MCF 10A (cell line): ENCODE measurements around the gene IL21R. TPM values are rescaled to one million over a fixed set of nuclear protein-coding genes. Genes with fewer than 3 reads are reported as not detected.

ENCODE experiments used
- BruUV-seq: library from RNA; stranded (reverse); fragments of 400-500 nt; replicated peaks from 2 replicates; lab custom pipeline; 2021; lab: Mats Ljungman, UMichigan
- CTCF ChIA-PET: fragments of 300-600 bp; sonication (Branson Sonifier 250); formaldehyde crosslinking; extraction: SDS; loops from one replicate; lab custom pipeline; 2021; ENCODE audit warnings: antibody characterized with exemption, inconsistent platforms; lab: Yijun Ruan, JAX
- POLR2A ChIA-PET: fragments of 300-600, 350-650 bp; sonication (Branson Sonifier 250); formaldehyde crosslinking; extraction: SDS; loops from one replicate; lab custom pipeline; 2020; ENCODE audit warnings: antibody characterized with exemption, inconsistent platforms; lab: Yijun Ruan, JAX
- DNase-seq: peaks from one replicate; pipeline ENCODE4 v3.0.0-alpha.2; 2018; ENCODE audit not compliant: unreplicated experiment
- H3K27ac Mint-ChIP-seq: one replicate; pipeline ENCODE4 v1.8.0; 2022; ENCODE audit warnings: mild to moderate bottlenecking, low read depth, mixed read lengths; ENCODE audit not compliant: unreplicated experiment
- H3K27me3 Mint-ChIP-seq: one replicate; pipeline ENCODE4 v1.8.0; 2022; ENCODE audit warnings: mixed read lengths; ENCODE audit not compliant: insufficient read depth, unreplicated experiment
- H3K36me3 Mint-ChIP-seq: one replicate; pipeline ENCODE4 v1.8.0; 2022; ENCODE audit warnings: mild to moderate bottlenecking, moderate library complexity, mixed read lengths; ENCODE audit not compliant: insufficient read depth, unreplicated experiment
- H3K4me1 Mint-ChIP-seq: one replicate; pipeline ENCODE4 v1.8.0; 2022; ENCODE audit warnings: mixed read lengths; ENCODE audit not compliant: insufficient read depth, unreplicated experiment
- H3K4me3 Mint-ChIP-seq: one replicate; pipeline ENCODE4 v1.8.0; 2022; ENCODE audit warnings: mild to moderate bottlenecking, moderate library complexity, mixed read lengths; ENCODE audit not compliant: unreplicated experiment
- H3K9me3 Mint-ChIP-seq: one replicate; pipeline ENCODE4 v1.8.0; 2022; ENCODE audit warnings: mixed read lengths; ENCODE audit not compliant: unreplicated experiment
- CTCF ChIP-seq: fragments of 200-600 bp; IDR thresholded peaks from one replicate; pipeline ENCODE4 v1.8.0; 2022; ENCODE audit warnings: antibody characterized with exemption, mild to moderate bottlenecking; ENCODE audit not compliant: unreplicated experiment
- intact Hi-C: fragments of 100-400 bp; cut with micrococcal nuclease; formaldehyde crosslinking; loops from 2 replicates; pipeline ENCODE4 v1.14.1; 2022
- total RNA-seq: library from RNA; stranded (reverse); gene quantifications from 2 replicates; pipeline ENCODE4 v1.2.3, GENCODE V29; 2022

Gene IL21R
- total RNA-seq, 1 experiment from 2014 or later: 0.21 TPM

DNA sequence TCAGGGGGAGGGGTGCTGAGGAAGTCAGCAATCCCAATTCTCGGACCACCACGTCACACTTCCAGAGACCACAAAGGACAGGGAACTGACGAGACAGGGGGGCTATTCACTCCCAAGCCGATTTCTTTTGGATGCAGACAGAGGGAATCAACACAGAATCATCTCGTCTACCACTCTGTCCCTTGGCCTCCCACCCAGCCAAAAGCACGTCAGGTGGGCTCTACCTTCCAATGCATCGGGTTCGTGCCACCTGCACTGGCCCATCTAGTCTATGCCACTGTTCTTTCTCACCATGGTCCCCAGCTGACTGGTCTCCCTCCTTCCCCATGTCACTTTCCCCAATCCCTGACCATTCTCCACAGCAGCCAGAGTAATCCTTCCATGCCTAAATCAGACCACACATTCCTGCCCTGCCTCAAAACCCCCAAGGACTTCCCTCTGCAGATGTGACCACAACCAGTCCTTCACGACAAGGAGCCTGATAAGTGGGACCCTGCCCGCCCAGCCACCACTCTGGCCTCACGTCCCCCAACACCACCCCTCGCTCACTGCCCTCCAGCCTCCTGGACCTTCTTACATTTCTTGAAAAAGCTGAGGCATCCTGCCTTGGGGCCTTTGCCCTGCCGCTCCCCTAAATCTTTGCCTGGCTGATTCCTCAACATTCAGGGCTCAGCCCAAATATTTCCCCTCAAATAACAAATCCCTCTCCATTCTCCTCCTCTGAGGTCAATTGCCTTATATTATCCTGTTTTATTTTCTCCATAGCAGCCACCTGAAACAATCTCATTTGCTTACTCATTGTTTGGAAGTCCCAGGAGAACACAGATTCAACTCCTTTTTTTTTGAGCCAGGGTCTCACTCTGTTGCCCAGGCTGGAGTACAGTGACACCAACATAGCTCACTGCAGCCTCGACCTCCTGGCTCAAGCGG, 70.4 kb downstream of the IL21R start:
- intact Hi-C loops: no loop called here
- Mint-ChIP-seq H3K27ac (peak overlapping the region; percentile 31), H3K27me3 (no peaks in the 10 kb centered on the region), H3K4me3 (no peak overlapping the region), H3K4me1 (no peaks in the 10 kb centered on the region), H3K36me3 (peaks cover 92% of the 10 kb centered on the region), H3K9me3 (no peaks in the 10 kb centered on the region)
- TF ChIP-seq CTCF: no peak
- no TSS peak for BruUV-seq
- ChIA-PET POLR2A (no interaction called here), CTCF (no interaction called here)
- DNase-seq: no peak

DNA sequence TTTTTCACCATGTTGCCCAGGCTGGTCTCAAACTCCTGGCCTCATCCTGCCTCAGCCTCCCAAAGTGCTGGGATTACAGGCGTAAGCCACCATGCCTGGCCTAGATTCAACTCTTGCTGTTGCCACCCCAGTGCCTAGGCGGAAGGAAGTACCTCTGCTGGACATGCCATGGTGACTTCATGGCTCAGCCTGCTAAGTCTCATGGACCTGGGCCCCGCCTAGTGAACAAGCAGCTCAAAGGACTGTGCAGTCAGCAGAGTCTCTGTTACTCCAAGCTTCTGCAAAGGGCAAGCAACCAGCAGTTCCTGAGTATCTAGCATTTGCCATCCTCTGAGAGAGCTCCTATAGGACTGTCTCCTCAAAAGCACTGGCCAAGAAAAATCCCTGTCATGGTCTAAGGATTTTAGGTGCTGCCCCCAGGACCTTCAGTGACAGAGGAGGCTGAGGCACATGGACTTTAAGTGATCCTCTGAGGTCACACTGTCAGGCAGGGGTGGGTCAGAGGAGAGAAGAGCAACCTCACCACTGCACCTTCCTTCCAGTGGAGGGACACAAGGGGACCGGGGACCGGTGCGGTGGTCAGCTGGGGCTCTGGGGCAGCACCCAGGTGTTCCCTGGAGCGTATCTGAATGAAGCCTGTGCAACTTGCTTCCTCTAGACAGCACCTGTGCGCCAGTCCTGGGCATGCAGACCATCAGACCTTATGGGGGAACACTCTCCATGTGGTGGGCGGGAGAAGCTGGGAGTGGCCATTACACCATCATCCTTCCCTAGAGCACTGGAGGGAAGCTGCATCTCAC, 71.3 kb downstream of the IL21R start:
- H3K9me3 Mint-ChIP-seq: no peaks in the 10 kb centered on the region
- peak overlapping the region; percentile 31 for H3K27ac Mint-ChIP-seq
- ChIA-PET POLR2A (no interaction called here), CTCF (no interaction called here)
- BruUV-seq: no TSS peak
- intact Hi-C loops: no loop called here
- no peaks in the 10 kb centered on the region for H3K4me1 Mint-ChIP-seq
- no peak overlapping the region for H3K4me3 Mint-ChIP-seq
- H3K36me3 Mint-ChIP-seq: peaks cover 92% of the 10 kb centered on the region
- no peak for DNase-seq
- no peaks in the 10 kb centered on the region for H3K27me3 Mint-ChIP-seq
- TF ChIP-seq CTCF: no peak

DNA sequence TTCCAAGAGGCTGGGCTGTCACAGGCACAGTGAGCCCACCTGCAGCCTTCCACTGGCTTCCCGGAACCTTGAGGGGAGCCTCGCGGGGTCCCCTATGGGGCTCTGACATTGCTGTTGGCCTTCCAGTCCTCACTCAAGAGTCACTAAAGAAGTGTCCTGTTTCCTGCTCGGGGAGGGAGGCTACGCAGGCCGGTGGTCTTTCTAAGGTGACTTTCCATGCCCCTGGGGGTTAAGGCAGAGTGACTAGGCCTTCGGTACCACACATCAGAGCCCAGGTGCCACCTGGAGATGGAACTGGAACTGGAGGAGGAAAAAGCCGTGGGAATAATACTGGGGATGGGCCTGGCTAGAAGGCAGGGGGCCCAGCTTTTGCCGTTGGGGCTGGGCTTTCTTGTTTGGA, 72.1 kb downstream of the IL21R start:
- no TSS peak for BruUV-seq
- Mint-ChIP-seq H3K4me1 (no peaks in the 10 kb centered on the region), H3K27ac (no peak overlapping the region), H3K27me3 (no peaks in the 10 kb centered on the region), H3K36me3 (peaks cover 93% of the 10 kb centered on the region), H3K9me3 (no peaks in the 10 kb centered on the region), H3K4me3 (no peak overlapping the region)
- ChIA-PET CTCF (interaction anchor here (0.7 kb wide), 1 partner anchor 64 kb away, joined by 3 read pairs; no protein-coding TSS in a partner anchor), POLR2A (no interaction called here)
- intact Hi-C loops: no loop called here
- DNase-seq: no peak
- TF ChIP-seq CTCF: no peak

GRCh38 chr16:27474921-27475320, 72.9 kb downstream of the IL21R start:
- H3K36me3 Mint-ChIP-seq: peaks cover 92% of the 10 kb centered on the region
- no peaks in the 10 kb centered on the region for H3K4me1 Mint-ChIP-seq
- no TSS peak for BruUV-seq
- ChIA-PET POLR2A (no interaction called here), CTCF (no interaction called here)
- intact Hi-C loops: no loop called here
- DNase-seq: no peak
- no peak overlapping the region for H3K4me3 Mint-ChIP-seq
- no peak overlapping the region for H3K27ac Mint-ChIP-seq
- TF ChIP-seq CTCF: no peak
- H3K27me3 Mint-ChIP-seq: no peaks in the 10 kb centered on the region
- H3K9me3 Mint-ChIP-seq: no peaks in the 10 kb centered on the region
